WTC11 (cell line): ENCODE measurements around the gene NFIA. TPM values are rescaled to one million over a fixed set of nuclear protein-coding genes. Genes with fewer than 3 reads are reported as not detected.

Experiments
- ATAC-seq: fragments of 200-7000 bp; cut with Tn5 transposase; 2 replicates; pipeline ENCODE4 v1.10.0; 2021; ENCODE audit warnings: mild to moderate bottlenecking, moderate library complexity
- CTCF ChIA-PET: fragments of 300-600 bp; sonication (Branson Sonifier 250); formaldehyde crosslinking; loops from one replicate; lab custom pipeline; 2021; ENCODE audit warnings: antibody characterized with exemption; lab: Charles Lee
- POLR2A ChIA-PET: fragments of 350-600 bp; sonication (Branson Sonifier 250); formaldehyde crosslinking; loops from one replicate; lab custom pipeline; 2021; ENCODE audit warnings: antibody characterized with exemption; lab: Charles Lee
- DNase-seq: peaks from one replicate; pipeline ENCODE4 v3.0.0; 2021; ENCODE audit warnings: low spot score
- H3K27ac Mint-ChIP-seq: 2 replicates; pipeline ENCODE4 v1.8.0; 2021; ENCODE audit warnings: mixed read lengths
- H3K27me3 Mint-ChIP-seq: 2 replicates; pipeline ENCODE4 v1.8.0; 2021; ENCODE audit warnings: low read depth, mild to moderate bottlenecking, moderate library complexity, mixed read lengths
- H3K36me3 Mint-ChIP-seq: 2 replicates; pipeline ENCODE4 v1.8.0; 2021; ENCODE audit warnings: mixed read lengths
- H3K4me1 Mint-ChIP-seq: 2 replicates; pipeline ENCODE4 v1.8.0; 2022; ENCODE audit warnings: mixed read lengths
- H3K4me3 Mint-ChIP-seq: 2 replicates; pipeline ENCODE4 v1.8.0; 2021; ENCODE audit warnings: mild to moderate bottlenecking, moderate library complexity, mixed read lengths
- H3K9me3 Mint-ChIP-seq: 2 replicates; pipeline ENCODE4 v1.8.0; 2021; ENCODE audit warnings: mixed read lengths
- ATF6 ChIP-seq: sonication (generic); formaldehyde crosslinking; IDR thresholded peaks from 2 replicates; pipeline ENCODE4 v1.8.1; 2023; ENCODE audit warnings: mild to moderate bottlenecking, missing genetic modification reagents
- FOXJ3 ChIP-seq: sonication (generic); formaldehyde crosslinking; IDR thresholded peaks from 2 replicates; pipeline ENCODE4 v1.9.0; 2021; ENCODE audit warnings: missing genetic modification reagents, mild to moderate bottlenecking, borderline replicate concordance
- FOXK1 ChIP-seq: sonication (generic); formaldehyde crosslinking; IDR thresholded peaks from 2 replicates; pipeline ENCODE4 v1.8.0; 2022; ENCODE audit warnings: mild to moderate bottlenecking, moderate library complexity, missing genetic modification reagents
- GTF2I ChIP-seq: fragments of 250-450 bp; sonication (Bioruptor Pico); conservative IDR thresholded peaks from 2 replicates; pipeline ENCODE4 v1.4.0; 2021; ENCODE audit warnings: mild to moderate bottlenecking
- MAX ChIP-seq: sonication (generic); formaldehyde crosslinking; IDR thresholded peaks from 2 replicates; pipeline ENCODE4 v1.8.0; 2022; ENCODE audit warnings: mild to moderate bottlenecking, missing genetic modification reagents
- MYBL2 ChIP-seq: sonication (generic); formaldehyde crosslinking; IDR thresholded peaks from 2 replicates; pipeline ENCODE4 v1.8.1; 2023; ENCODE audit warnings: mild to moderate bottlenecking, moderate library complexity, missing genetic modification reagents
- NFYB ChIP-seq: sonication (generic); formaldehyde crosslinking; conservative IDR thresholded peaks from 2 replicates; pipeline ENCODE4 v1.8.0; 2022; ENCODE audit warnings: low read depth, missing genetic modification reagents
- OVOL2 ChIP-seq: fragments of 250-450 bp; sonication (Bioruptor Pico); IDR thresholded peaks from 2 replicates; pipeline ENCODE4 v1.9.0; 2021; ENCODE audit warnings: mild to moderate bottlenecking, borderline replicate concordance
- RELA ChIP-seq: sonication (generic); formaldehyde crosslinking; IDR thresholded peaks from 2 replicates; pipeline ENCODE4 v1.8.1; 2022; ENCODE audit warnings: missing genetic modification reagents, mild to moderate bottlenecking, borderline replicate concordance
- TCF7 ChIP-seq: sonication (generic); formaldehyde crosslinking; IDR thresholded peaks from 2 replicates; pipeline ENCODE4 v1.8.0; 2022; ENCODE audit warnings: mild to moderate bottlenecking, low read depth, missing genetic modification reagents, moderate library complexity
- TEAD4 ChIP-seq: sonication (generic); formaldehyde crosslinking; IDR thresholded peaks from 2 replicates; pipeline ENCODE4 v1.8.0; 2022; ENCODE audit warnings: mild to moderate bottlenecking, missing genetic modification reagents
- TP53 ChIP-seq: sonication (generic); formaldehyde crosslinking; IDR thresholded peaks from 2 replicates; pipeline ENCODE4 v1.8.1; 2023; ENCODE audit warnings: mild to moderate bottlenecking, missing genetic modification reagents
- ZBTB21 ChIP-seq: sonication (generic); formaldehyde crosslinking; IDR thresholded peaks from 2 replicates; pipeline ENCODE4 v1.8.1; 2023; ENCODE audit warnings: mild to moderate bottlenecking, missing genetic modification reagents, borderline replicate concordance
- ZNF232 ChIP-seq: sonication (generic); formaldehyde crosslinking; IDR thresholded peaks from 2 replicates; pipeline ENCODE4 v1.8.0; 2022; ENCODE audit warnings: mild to moderate bottlenecking, missing genetic modification reagents
- ZNF263 ChIP-seq: sonication (generic); formaldehyde crosslinking; IDR thresholded peaks from 2 replicates; pipeline ENCODE4 v1.8.1; 2022; ENCODE audit warnings: low read depth, mild to moderate bottlenecking, moderate library complexity, missing genetic modification reagents
- ZNF671 ChIP-seq: fragments of 250-450 bp; sonication (Bioruptor Pico); IDR thresholded peaks from 2 replicates; pipeline ENCODE4 v1.8.0; 2021; ENCODE audit warnings: mild to moderate bottlenecking
- ZSCAN18 ChIP-seq: fragments of 250-450 bp; sonication (Bioruptor Pico); IDR thresholded peaks from 2 replicates; pipeline ENCODE4 v2.1.2; 2022; ENCODE audit warnings: mild to moderate bottlenecking, moderate library complexity
- total RNA-seq: library from RNA; stranded (reverse); gene quantifications from 3 replicates; pipeline ENCODE4 v1.2.3, GENCODE V29; 2021
- TF ChIP-seq, protein P1 (sequence below): sonication (generic); formaldehyde crosslinking; IDR thresholded peaks from 2 replicates; pipeline ENCODE4 v1.8.0; 2023; ENCODE audit warnings: mild to moderate bottlenecking, missing genetic modification reagents
- TF ChIP-seq, protein P2 (sequence below): sonication (generic); formaldehyde crosslinking; IDR thresholded peaks from 2 replicates; pipeline ENCODE4 v1.8.0; 2023; ENCODE audit warnings: missing genetic modification reagents, mild to moderate bottlenecking, borderline replicate concordance
- TF ChIP-seq, protein P3 (sequence below): fragments of 250-450 bp; sonication (Bioruptor Pico); IDR thresholded peaks from 2 replicates; pipeline ENCODE4 v1.9.0; 2021; ENCODE audit warnings: moderate library complexity, mild to moderate bottlenecking, inconsistent platforms, borderline replicate concordance

The NFIA gene
- total RNA-seq, 1 experiment from 2014 or later, result 16.7 TPM

GRCh38 chr1:61375082-61375880 is 292.9 kb downstream of the NFIA start:
- ATAC-seq, result no peak
- TF ChIP-seq ATF6 (CRISPR knock-in tag) (no peak), RELA (CRISPR knock-in tag) (no peak), ZNF263 (no peak), ZNF671 (CRISPR knock-in tag) (no peak), MYBL2 (CRISPR knock-in tag) (no peak), NFYB (CRISPR knock-in tag) (no peak), GTF2I (CRISPR knock-in tag) (no peak), FOXK1 (CRISPR knock-in tag) (no peak), ZNF232 (CRISPR knock-in tag) (no peak), TEAD4 (CRISPR knock-in tag) (no peak), ZSCAN18 (CRISPR knock-in tag) (no peak), TP53 (CRISPR knock-in tag) (no peak), FOXJ3 (no peak), TCF7 (CRISPR knock-in tag) (no peak), OVOL2 (CRISPR knock-in tag) (no peak), MAX (CRISPR knock-in tag) (no peak), ZBTB21 (no peak)
- TF ChIP-seq, protein P1, sequence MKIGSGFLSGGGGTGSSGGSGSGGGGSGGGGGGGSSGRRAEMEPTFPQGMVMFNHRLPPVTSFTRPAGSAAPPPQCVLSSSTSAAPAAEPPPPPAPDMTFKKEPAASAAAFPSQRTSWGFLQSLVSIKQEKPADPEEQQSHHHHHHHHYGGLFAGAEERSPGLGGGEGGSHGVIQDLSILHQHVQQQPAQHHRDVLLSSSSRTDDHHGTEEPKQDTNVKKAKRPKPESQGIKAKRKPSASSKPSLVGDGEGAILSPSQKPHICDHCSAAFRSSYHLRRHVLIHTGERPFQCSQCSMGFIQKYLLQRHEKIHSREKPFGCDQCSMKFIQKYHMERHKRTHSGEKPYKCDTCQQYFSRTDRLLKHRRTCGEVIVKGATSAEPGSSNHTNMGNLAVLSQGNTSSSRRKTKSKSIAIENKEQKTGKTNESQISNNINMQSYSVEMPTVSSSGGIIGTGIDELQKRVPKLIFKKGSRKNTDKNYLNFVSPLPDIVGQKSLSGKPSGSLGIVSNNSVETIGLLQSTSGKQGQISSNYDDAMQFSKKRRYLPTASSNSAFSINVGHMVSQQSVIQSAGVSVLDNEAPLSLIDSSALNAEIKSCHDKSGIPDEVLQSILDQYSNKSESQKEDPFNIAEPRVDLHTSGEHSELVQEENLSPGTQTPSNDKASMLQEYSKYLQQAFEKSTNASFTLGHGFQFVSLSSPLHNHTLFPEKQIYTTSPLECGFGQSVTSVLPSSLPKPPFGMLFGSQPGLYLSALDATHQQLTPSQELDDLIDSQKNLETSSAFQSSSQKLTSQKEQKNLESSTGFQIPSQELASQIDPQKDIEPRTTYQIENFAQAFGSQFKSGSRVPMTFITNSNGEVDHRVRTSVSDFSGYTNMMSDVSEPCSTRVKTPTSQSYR (CRISPR knock-in tag), result no peak
- TF ChIP-seq, protein P2, sequence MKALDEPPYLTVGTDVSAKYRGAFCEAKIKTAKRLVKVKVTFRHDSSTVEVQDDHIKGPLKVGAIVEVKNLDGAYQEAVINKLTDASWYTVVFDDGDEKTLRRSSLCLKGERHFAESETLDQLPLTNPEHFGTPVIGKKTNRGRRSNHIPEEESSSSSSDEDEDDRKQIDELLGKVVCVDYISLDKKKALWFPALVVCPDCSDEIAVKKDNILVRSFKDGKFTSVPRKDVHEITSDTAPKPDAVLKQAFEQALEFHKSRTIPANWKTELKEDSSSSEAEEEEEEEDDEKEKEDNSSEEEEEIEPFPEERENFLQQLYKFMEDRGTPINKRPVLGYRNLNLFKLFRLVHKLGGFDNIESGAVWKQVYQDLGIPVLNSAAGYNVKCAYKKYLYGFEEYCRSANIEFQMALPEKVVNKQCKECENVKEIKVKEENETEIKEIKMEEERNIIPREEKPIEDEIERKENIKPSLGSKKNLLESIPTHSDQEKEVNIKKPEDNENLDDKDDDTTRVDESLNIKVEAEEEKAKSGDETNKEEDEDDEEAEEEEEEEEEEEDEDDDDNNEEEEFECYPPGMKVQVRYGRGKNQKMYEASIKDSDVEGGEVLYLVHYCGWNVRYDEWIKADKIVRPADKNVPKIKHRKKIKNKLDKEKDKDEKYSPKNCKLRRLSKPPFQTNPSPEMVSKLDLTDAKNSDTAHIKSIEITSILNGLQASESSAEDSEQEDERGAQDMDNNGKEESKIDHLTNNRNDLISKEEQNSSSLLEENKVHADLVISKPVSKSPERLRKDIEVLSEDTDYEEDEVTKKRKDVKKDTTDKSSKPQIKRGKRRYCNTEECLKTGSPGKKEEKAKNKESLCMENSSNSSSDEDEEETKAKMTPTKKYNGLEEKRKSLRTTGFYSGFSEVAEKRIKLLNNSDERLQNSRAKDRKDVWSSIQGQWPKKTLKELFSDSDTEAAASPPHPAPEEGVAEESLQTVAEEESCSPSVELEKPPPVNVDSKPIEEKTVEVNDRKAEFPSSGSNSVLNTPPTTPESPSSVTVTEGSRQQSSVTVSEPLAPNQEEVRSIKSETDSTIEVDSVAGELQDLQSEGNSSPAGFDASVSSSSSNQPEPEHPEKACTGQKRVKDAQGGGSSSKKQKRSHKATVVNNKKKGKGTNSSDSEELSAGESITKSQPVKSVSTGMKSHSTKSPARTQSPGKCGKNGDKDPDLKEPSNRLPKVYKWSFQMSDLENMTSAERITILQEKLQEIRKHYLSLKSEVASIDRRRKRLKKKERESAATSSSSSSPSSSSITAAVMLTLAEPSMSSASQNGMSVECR (CRISPR knock-in tag), result no peak
- TF ChIP-seq, protein P3, sequence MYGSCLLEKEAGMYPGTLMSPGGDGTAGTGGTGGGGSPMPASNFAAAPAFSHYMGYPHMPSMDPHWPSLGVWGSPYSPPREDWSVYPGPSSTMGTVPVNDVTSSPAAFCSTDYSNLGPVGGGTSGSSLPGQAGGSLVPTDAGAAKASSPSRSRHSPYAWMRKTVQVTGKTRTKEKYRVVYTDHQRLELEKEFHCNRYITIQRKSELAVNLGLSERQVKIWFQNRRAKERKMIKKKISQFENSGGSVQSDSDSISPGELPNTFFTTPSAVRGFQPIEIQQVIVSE (CRISPR knock-in tag), result no peak
- CTCF ChIA-PET, result no interaction called here

More at GRCh38 chr1:61375082-61375880, 292.9 kb downstream of the NFIA start:
- POLR2A ChIA-PET, result no interaction called here
- Mint-ChIP-seq H3K4me3 (no peak overlapping the region), H3K27ac (no peak overlapping the region), H3K4me1 (no peaks in the 10 kb centered on the region), H3K36me3 (no peaks in the 10 kb centered on the region), H3K9me3 (no peaks in the 10 kb centered on the region), H3K27me3 (no peaks in the 10 kb centered on the region)
- no peak for DNase-seq
